G401.6 (cell line): ENCODE data around the gene KPNB1.

Experiments used
- FAIRE-seq: peaks from 2 replicates; lab custom pipeline; 2012; peaks lifted over from hg19 to GRCh38; lab: Jason Lieb, UNC

The KPNB1 gene

DNA sequence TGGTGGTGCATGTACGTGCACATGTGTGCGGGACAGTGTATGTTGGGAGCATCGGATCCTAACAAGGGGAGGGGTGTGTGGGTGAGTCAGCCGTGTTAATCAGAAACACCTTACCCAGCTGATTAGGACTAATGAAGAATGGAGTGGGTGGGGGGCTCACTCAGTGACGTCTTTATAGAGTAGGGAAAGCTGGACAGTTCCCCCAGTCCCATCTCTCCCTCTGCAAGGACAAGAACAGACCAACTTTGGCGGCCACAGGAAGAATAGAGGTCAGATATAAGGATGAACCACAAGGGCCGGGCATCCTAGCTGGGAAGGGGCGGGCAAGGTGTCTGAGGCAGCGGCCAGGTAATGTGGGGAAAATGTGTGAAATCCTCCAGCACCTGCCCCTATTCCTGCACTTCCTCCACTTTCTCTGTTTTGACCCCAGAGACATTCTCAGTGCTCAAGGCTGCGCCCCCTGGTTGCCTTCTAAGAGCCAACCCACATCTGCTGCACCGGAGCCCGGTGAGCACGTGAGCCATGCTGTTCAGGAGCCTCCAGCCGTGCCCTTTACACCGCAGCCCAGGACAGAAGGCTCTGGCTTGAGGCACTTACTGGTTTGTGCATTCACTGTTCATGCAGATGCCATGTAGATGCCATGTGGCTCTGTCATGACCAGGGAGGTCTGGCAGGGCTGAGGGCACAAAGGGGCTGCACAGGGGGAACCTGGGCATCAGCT, 64.4 kb downstream of the KPNB1 start:
- FAIRE-seq, result no peak

DNA sequence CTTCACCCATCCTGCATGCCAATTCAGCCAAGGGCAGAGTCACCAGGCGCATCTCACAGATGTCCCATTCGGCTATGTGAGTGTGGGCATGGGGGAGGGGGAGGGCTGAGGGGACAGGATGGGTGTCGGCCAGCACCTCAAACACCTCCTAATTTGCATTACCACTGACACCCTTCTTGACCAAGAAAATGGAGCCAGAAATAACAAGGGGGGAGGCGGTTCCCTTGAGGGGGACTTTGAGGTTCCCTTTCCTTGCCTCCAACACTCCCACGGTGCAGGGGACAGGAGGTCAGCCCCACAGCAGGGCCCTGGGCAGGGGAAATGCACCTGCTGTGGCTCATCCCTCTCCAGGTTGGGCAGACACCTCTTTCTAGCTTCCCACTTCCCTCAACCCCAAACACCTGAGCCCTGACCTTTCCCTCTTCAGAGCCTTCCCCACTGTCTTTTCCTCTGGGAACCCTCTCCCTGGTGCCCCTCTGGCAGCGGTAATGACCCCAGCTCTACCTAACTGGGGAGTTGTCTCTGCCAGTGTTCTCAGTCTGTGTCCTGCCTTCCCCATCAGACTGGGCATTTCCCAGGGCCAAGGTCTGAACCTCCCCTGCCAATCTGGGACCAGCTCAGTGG, 65.2 kb downstream of the KPNB1 start:
- FAIRE-seq, result no peak

DNA sequence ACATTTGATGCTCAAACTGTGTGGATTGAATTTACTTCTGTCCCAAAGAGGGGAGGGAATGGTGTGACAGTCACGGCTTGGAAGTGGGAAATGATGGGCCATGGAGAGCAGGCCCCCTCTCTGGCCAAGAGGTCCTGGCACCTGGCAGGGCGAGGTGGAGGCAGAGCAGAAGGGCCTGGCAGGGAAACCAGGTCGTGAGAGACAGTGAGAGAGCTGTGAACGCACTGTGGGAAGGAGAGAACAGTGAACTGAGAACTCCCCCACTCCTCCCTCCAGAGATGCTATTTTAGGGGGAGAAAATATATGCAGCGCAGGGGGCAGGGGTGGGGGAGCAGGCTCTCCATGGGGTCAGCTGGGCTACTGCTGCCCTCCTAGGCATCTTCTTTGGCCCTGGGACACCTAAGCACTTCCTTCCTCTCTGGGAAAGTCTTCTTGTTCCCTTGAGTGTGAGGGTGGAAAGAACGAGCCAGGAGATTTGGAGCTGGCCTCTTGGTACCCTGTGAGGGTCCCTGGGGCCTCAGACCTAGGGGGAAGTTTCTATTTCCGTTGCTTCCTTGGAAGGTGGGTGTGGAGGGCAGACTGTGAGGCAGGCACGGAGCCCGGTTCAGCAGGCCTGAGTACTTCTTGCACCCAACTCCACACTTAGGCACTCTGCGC, 66.1 kb downstream of the KPNB1 start:
- no peak for FAIRE-seq

DNA sequence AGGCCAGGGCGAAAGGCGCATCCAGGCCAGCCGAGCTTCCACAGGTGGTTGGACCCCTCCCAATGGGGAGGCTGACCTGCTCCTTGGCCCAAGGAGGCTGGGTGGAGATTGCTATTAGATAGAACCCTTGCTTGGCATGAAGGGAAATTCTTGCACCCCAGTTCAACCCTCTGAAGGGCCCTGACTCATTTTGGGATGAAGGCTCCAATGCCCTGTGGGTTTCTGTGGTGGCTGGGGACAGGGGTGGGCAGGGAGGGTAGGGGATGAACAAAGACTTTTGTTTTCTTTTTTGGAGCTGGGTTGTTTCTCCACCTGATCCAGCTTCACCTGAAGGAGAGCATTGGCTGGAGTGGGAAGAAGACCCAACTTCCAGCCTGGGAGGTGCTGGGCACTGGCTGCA, 66.7 kb downstream of the KPNB1 start:
- FAIRE-seq, result no peak

DNA sequence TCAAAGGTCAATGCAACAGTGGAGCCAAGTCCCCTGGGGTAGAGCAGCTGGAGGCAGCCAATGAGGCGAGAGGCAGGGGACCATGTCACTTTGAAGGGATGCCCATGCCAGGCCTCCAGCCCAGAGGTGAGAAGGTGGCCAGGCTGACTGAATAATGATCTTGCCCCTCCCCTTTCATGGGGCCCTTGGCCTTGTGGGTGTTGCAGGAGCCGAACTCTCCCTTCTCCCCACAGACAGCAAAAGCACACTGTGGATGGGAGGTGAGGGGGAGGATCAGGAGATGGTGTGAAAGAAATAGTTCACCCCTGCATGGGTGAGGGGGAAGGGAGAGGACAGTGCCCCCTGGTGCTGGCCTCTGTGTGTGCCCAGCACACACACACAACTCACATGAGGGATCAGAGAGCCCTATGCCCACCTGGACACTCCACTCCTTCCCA, 67.6 kb downstream of the KPNB1 start:
- no peak for FAIRE-seq

DNA sequence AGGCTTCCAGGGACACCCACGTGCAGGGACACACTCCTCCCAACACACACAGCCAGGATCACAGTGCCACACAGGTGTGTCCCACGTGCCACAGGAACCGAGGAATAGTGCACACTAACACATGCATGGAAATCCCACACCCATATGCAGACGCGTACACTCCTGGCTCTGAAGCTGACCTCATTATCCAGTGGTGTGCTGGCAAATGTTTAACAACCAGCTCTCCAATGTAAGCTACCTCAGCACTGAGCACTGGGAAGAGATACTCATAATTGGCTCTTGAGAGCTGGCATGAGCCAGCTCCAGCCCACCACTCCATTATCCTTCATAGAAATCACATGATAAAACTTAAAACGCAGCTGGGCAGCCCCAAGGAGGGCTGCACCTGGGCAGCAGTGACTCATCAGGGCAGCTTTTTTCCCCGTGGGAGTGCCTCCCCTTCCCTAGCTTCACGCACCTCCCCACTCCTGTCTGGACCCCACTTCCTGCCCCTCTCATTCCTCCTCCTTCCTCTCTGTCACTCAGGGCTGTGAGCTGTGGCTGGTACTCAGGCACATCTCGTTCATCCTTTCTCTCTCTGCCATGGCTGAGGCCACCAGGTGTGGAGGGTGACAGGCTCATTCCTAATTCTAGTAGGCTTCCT, 68.4 kb downstream of the KPNB1 start:
- no peak for FAIRE-seq

DNA sequence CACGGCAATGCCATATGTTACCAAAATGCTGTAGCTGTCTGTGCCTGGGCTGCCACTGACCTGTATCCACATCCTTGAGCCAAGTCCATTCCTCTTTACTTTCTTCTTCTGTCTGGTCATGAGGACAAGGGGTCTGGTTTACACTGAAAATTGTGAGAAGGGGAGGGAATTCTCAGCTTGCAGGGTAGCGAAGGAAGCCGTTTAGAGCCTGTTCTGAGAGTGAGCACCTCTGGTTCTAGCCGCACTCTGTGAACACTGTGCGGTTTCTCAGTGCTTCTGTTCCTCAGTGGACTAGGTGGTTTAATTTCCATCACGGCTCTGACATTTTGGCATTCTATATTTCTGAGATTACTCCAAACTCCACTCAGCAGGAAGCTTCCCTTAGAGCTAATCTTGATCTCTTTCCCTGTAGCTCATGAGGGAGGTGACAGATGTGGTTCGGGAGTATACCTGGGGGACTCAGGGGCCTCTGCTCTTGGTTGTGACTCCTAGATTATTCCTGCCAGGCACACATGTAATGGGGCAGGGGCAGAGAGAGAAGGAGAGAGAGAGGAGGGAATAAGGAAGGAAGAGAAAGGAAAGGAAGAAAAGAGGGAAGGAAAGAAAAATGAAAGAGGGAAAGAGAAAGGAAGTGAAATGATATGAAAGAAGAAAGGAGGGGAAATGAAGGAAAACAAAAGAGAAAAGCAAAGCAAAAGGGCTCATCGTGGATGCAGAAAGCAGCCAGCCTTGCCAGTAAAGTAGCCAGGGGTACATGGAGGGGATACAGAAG, 69.1 kb downstream of the KPNB1 start:
- no peak for FAIRE-seq

DNA sequence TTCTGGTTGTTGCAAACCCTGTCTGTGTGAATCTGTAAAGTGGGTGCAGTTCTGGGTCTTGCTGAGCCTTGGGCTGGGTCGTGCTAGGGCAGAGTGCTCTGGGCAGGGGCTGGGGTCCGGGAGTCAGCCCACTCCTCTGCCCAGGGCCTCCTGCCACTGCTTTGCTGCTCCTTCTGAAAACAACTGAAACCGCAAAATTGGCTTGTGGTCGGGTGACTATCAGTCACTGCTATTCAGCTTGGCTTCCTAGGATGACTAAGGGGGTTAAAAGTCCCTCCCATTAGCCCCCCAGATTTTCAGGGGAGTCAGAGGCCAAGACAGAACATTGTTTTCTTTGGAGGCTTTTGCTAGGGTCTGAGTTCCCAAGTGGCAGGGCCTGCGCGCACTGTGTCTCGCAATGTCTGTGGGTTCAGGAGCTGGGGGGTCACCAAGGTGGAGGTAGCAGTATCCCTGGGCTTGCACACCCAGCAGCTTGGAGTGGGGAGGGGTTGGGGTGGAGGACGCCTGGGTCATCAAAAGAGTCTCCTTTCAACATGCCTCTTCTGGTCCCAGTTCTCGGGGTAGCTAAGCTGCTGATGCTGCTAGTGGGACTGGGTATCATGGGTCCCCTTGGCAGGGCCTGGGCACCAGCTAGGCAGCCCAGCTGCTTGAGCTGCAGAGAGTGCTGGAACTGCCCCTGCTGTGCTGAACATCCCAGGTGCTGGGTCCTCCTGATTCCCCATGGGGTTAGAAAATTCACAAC, 69.9 kb downstream of the KPNB1 start:
- no peak for FAIRE-seq

DNA sequence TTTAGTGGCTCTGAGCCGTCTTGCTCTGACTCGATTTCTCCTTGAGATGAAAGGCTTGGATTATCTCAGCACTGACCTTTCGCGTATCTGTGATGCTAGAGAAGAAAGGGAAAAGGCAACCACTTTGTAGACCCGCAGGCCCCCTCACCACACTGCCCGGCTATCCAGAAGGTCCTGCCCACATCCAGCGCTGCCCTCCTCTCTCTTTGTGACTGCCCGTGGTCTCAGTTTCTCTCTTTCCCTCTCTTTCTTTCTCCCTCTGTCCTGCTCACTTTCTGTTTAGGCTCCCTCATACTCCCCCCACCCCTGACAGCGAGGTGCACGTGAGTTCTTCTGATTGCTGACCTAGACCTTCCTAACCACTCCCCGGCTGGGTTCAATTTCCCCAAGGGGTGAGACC, 70.5 kb downstream of the KPNB1 start:
- FAIRE-seq, result no peak

DNA sequence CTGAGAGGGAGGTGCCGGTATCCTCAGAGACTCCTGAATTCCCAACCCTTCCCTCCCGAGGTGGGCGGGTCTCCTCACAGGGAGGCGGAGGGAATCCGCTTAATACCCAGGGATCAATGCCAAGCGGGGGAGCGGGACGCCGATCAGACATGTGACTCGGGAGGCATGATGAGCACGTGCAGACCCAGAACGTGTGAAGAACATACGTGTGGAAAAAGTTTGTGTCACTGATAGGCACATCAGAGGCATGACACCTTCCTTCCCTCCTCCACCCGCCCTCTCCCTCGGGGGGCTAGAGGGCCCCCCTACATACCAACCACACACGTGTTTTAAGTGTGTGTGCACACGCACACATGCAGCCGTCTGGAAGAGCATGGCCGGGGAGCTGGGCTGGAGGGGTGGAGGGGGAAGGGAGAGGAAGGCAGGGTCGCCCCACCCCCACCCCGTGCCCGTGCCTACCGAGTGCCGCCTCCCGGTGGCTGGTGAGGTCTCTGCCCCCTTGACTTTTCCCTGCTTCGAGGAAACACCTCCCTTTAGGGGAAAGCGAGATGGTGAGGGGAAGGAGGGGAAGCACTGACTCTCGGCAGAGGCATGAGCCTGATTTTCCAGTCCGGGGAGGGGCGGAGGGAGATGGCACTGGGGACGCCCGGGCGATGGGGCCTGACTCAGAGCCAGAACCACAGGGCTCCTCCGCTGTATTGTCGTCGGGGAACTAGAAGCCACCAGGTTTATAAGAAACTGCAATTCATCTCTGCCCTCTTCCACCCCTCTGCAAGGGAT, 71.2 kb downstream of the KPNB1 start:
- FAIRE-seq, result no peak

DNA sequence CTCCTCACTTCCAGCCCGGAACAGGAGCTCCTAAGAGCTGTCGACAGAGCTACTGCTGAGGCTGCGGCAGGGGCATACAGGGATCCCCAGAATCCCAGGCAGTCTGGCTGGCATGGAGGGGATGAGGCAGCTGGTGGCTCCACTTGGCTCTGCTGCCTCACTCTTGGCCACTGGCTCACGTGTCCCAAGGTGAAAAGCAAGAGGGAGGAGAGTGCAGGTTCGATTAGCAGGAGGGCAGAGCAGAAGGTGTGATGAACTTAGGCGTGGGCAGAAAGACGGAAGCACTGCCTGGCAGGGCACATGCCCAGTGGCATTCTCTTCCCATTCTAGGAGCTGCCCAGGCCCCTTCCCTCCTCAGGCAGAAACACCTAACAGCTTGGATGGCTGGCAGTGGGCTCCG, 72.0 kb downstream of the KPNB1 start:
- no peak for FAIRE-seq

DNA sequence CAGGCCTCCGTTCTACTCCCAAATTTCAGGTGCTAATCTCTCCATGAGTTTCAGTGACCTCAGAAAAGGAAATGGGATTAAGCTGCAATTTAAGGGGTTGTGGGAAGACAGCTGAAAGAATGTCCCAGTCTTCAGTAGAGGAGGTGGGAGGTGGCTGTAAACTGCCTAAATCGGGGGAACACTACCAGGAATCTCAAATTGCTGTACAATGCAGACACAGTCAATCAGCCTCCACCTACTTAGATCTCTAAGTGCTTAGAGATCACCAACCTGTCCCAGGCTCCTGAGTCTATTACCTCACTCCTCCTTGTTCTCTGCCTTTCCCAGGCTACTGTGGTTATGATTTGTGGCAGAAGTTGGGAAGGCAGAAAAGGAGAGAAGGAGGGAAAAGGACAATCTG, 75.0 kb downstream of the KPNB1 start:
- no peak for FAIRE-seq

DNA sequence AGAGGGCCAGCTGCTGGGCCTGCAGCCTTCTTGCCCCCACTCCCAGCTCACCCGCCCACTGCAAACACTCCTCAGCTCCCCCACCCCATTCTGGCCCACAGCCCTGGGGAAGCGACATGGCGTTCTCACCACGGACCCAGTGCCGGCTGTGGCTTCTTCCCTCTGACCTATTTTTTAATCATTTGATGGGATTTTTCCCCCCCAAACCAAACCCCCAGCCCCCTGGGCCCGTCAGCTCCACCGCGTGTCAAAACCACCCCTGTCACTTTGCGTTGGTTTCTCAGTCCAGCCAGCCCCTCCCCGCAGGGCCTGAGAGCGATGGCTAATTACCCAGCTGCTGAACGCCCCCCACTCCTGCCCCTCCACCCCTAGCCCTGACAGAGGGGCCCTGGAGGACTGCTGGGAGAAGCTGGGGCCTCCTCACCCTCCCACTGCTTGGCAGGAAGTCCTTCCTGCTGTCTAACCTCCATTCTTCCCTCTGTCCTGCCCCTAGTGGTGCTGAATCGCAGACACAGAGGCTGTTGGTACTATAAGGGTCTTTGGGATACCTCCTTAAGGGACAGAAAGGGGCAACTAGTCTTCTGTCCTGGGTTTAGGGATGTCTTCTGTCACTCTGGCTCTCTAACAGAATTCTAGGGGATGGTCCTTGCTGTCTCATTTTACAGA, 75.9 kb downstream of the KPNB1 start:
- no peak for FAIRE-seq

DNA sequence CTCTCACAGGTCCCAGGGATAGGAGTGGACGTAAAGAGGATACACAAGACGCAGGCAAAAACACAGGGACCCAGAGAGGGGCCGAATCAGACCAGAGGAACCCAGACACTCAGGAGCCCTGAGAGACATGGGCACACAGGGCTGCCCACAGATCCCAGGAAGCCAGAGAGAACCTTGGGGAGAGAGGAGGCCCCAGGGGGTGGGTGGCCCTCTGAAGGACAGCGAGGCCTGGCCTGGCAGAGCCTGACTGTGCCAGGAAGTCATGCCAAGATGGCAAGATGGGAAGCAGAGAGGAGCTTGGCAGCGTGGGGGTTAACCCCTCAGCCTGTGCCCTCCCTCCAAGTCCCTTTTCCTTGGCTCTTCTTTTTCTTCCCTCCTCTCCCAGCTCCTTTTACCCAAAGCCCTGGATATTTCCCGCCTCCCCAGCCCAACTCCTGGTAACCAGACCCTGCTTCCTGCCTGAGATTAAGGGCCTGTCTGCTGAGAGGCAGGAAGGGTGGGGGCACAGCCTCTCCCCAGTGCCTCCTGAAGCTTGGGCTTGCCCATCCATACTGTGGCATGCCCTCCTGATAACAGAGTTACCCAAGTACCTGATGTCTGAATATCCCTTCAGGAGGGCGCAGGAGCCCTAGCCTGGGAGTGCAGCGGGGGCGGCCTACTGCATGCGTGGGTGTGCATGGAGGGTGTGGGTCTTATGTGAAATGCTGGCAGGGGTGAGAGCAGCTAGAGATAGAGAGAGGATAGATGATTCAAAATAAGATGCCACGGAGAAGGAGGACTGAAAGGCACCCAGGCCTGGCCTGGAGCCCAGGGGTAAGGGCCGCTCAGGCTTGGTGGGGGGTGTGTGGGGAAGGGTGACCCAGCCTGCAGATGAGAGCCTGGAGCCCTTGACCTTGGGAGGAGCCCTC, 77.3 kb downstream of the KPNB1 start:
- no peak for FAIRE-seq

DNA sequence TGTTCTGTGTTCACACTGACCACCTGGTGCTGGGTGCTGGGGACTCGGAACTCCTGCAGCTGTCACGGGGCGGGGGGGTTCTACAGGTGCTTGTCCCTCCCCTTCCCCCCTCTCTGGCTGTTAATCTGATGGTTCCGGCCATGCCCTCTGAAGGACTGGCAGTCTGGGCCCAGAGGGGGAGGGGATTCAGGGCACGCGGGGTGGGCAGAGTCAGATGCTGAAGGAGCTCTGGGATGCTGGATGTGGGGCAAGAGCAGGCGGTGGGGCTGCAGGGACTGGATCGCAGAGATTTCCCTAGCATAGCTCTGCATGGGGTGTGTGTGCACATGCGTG, 78.0 kb downstream of the KPNB1 start:
- FAIRE-seq, result no peak

DNA sequence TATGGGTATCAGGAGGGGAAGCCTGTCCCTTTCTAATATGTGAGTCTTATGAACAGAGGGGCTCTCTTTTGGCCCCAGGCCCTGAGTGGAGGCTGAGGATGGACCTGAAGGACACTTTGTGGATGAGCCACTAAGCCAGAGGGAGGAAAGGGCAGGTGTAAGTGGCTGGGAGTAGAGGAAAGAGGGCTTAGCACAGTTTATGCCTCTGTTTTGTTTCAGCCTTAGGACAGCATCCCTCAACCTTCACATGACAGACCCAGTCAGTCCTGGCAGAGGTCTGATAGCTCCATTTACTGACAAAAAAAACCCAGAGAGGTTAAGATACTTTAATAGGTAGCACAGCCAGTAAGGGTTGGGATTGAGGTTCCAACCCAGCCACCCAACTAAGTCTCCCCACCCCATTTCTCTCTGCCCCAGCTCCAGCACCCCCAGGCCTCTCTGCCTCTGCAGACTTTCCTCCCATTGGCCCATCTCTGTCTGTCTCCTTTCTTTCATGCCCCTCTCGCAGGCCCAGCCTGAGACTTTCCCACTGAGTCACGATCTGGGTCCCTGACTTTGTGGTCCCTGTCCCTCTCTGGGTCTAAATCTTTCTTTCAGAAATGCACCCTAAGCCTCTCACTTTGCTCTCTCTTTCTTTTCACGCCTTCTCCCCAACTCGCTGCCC, 78.6 kb downstream of the KPNB1 start:
- FAIRE-seq, result no peak

DNA sequence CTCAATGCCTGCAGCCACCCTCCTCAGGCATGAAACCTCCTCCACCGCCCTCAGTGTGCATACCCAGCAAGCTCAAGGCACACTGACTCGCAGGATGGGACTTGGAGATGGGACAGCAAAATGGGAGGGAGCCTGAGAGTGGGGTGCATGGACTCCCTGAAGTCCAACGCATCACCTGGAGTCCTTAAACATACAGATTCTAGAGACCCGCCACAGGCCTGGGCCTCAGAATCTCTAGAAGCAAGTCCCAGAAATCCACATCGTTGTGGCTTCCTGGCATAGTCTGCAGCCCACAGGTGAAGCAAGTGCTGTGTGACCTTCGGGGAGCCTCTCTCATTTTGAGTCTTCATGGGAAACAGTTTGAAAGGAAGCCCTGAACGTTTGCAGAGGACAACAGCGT, 79.8 kb downstream of the KPNB1 start:
- FAIRE-seq, result no peak

DNA sequence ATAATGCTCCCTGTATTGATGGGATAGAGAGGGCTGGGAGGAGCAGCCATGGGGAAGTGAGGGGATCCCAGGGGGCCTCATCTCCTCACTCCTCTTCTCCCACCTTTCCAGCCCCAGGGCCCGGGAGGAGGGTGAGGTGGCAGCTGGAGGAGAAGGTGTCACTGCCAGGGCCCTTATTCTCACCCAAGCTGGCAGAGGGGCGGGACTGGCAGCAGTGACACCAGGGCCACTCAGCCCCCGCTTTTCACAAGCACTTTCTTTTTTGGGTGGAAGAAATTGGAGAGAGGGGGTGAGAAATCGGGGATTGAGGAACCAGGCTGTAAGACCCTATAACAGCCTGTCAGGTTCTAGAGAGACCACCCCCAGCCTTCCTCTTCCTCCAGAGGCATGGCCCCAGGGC, 81.0 kb downstream of the KPNB1 start:
- FAIRE-seq, result no peak

DNA sequence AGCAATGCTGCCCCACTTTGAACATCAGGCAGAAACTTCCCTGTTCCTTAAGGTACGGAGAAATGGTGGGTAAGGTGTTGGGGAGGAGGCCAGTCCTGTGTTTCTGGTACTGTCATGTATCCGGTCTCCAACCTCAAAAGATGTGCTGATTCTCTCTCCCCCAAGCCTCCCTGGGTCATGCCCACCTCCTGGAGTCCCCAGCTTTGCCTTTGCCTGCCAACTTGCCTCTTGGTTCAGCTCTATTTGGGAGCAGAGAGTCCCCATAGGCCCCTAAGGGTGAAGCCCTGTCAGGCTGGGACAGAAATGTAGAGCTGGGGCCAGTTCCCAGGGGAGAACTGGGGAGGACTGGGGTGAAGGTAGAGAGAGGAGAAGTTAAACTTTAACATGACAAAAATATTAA, 81.7 kb downstream of the KPNB1 start:
- no peak for FAIRE-seq
